ENCODE measurements around the gene NANP. TPM values are rescaled to one million over a fixed set of nuclear protein-coding genes. Genes with fewer than 3 reads are reported as not detected.

The NANP gene
- total and polyA plus RNA-seq, 4 experiments from 2014 or later, result 1.6 to 2.0 (median 1.7) TPM

DNA sequence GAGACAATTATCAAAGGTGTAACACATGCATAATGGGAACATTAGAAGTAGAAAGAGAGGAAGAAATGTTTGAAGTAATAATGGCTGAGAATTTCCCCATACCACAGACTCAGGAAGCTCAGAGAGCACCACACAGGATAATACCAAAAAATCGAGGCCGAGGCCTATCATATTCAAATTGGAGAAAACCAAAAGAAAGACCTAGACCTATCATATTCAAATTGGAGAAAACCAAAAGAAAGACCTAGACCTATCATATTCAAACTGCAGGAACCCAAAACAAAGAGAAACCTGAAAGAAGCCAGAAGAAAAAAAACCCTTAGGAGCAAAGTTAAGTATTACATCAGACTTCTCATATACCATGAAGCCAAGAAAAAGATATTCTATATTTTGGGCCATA lies 56.5 kb downstream of the NANP start:
- ChIA-PET CTCF (ENCODE audit: partially characterized antibody) (no interaction called here), POLR2A (ENCODE audit: partially characterized antibody) (no interaction called here)
- Histone ChIP-seq H3K27ac (ENCODE audit: low read depth, low read length) (no peak overlapping the region), H3K4me3 (ENCODE audit: low read length in 2 of 2) (no peak overlapping the region), H3K4me1 (ENCODE audit: insufficient read depth, low read length) (no peaks in the 10 kb centered on the region), H3K9me3 (ENCODE audit: control insufficient read depth in 1 of 2, low read length in 2 of 2) (no peaks in the 10 kb centered on the region), H3K36me3 (ENCODE audit: insufficient read depth, low read length) (no peaks in the 10 kb centered on the region), H3K27me3 (ENCODE audit: insufficient read depth, low read length) (no peaks in the 10 kb centered on the region)
- no peak for DNase-seq
- peaks cover 0 to 4% (median 1%) of the 10 kb centered on the region in 4 donors for H3K4me1 Mint-ChIP-seq
- H3K27me3 Mint-ChIP-seq, result no peaks in the 10 kb centered on the region
- intact Hi-C loops (cut with micrococcal nuclease), result no loop called here
- no peak overlapping the region for H3K4me3 Mint-ChIP-seq
- no peak overlapping the region for H3K27ac Mint-ChIP-seq
- peaks cover 0 to 2% (median 0%) of the 10 kb centered on the region in 8 donors for H3K9me3 Mint-ChIP-seq
- no peaks in the 10 kb centered on the region for H3K36me3 Mint-ChIP-seq

DNA sequence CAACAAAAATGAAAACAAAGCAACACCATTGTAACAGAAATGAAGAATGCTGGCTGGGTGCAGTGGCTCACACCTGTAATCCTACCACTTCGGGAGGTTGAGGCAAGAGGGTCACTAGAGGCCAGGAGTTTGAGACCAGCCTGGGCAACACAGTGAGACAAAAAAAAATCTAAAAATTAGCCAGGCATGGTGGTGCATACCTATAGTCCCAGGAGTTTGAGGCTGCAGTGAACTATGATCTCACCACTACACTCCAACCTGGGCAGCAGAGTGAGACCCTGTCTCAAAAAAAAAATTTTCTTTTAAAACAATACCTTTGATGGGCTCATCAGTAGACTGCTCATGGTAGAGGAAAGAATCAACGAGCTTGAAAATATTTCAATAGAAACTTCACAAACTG lies 57.0 kb downstream of the NANP start:
- peaks cover 0 to 2% (median 0%) of the 10 kb centered on the region in 8 donors for H3K9me3 Mint-ChIP-seq

GRCh38 chr20:25565578-25566157 lies 58.1 kb downstream of the NANP start:
- intact Hi-C loops (cut with micrococcal nuclease), result no loop called here
- CTCF ChIA-PET (ENCODE audit: partially characterized antibody), result no interaction called here
- H3K27ac Mint-ChIP-seq, result no peak overlapping the region

More for the DNA sequence above, 57.0 kb downstream of the NANP start:
- Histone ChIP-seq H3K4me1 (ENCODE audit: insufficient read depth, low read length) (no peaks in the 10 kb centered on the region), H3K27ac (ENCODE audit: low read depth, low read length) (no peak overlapping the region), H3K4me3 (ENCODE audit: low read length in 2 of 2) (no peak overlapping the region), H3K36me3 (ENCODE audit: insufficient read depth, low read length) (no peaks in the 10 kb centered on the region), H3K9me3 (ENCODE audit: control insufficient read depth in 1 of 2, low read length in 2 of 2) (no peaks in the 10 kb centered on the region), H3K27me3 (ENCODE audit: insufficient read depth, low read length) (no peaks in the 10 kb centered on the region)
- CTCF ChIA-PET (ENCODE audit: partially characterized antibody), result no interaction called here
- no peaks in the 10 kb centered on the region for H3K36me3 Mint-ChIP-seq
- H3K27ac Mint-ChIP-seq, result no peak overlapping the region
- H3K27me3 Mint-ChIP-seq, result no peaks in the 10 kb centered on the region
- peaks cover 0 to 4% (median 1%) of the 10 kb centered on the region in 4 donors for H3K4me1 Mint-ChIP-seq
- POLR2A ChIA-PET (ENCODE audit: partially characterized antibody), result no interaction called here
- DNase-seq, result no peak
- intact Hi-C loops (cut with micrococcal nuclease), result no loop called here
- no peak overlapping the region for H3K4me3 Mint-ChIP-seq

GRCh38 chr20:25563876-25564275 lies 59.9 kb downstream of the NANP start:
- H3K4me3 ChIP-seq (ENCODE audit: low read length in 2 of 2), result no peak overlapping the region
- H3K27ac Mint-ChIP-seq, result peak overlapping the region in 1 of 7 donors; percentile 61
- peaks cover 0 to 4% (median 1%) of the 10 kb centered on the region in 4 donors for H3K4me1 Mint-ChIP-seq
- no peaks in the 10 kb centered on the region for H3K27me3 Mint-ChIP-seq
- H3K4me3 Mint-ChIP-seq, result no peak overlapping the region
- H3K27me3 ChIP-seq (ENCODE audit: insufficient read depth, low read length), result no peaks in the 10 kb centered on the region
- no peaks in the 10 kb centered on the region for H3K9me3 ChIP-seq (ENCODE audit: control insufficient read depth in 1 of 2, low read length in 2 of 2)
- no peaks in the 10 kb centered on the region for H3K4me1 ChIP-seq (ENCODE audit: insufficient read depth, low read length)
- no peaks in the 10 kb centered on the region for H3K36me3 Mint-ChIP-seq
- no peak overlapping the region for H3K27ac ChIP-seq (ENCODE audit: low read depth, low read length)
- ChIA-PET POLR2A (ENCODE audit: partially characterized antibody) (no interaction called here), CTCF (ENCODE audit: partially characterized antibody) (no interaction called here)
- DNase-seq, result no peak
- peaks cover 0 to 2% (median 0%) of the 10 kb centered on the region in 8 donors for H3K9me3 Mint-ChIP-seq
- intact Hi-C loops (cut with micrococcal nuclease), result no loop called here
- no peaks in the 10 kb centered on the region for H3K36me3 ChIP-seq (ENCODE audit: insufficient read depth, low read length)

More at GRCh38 chr20:25565578-25566157, 58.1 kb downstream of the NANP start:
- Mint-ChIP-seq H3K27me3 (no peaks in the 10 kb centered on the region), H3K4me1 (peaks cover 0 to 4% (median 1%) of the 10 kb centered on the region in 4 donors), H3K4me3 (no peak overlapping the region), H3K36me3 (no peaks in the 10 kb centered on the region), H3K9me3 (peaks cover 0 to 2% (median 0%) of the 10 kb centered on the region in 8 donors)
- no peak overlapping the region for H3K4me3 ChIP-seq (ENCODE audit: low read length in 2 of 2)
- no peaks in the 10 kb centered on the region for H3K9me3 ChIP-seq (ENCODE audit: control insufficient read depth in 1 of 2, low read length in 2 of 2)
- POLR2A ChIA-PET (ENCODE audit: partially characterized antibody), result no interaction called here
- no peaks in the 10 kb centered on the region for H3K27me3 ChIP-seq (ENCODE audit: insufficient read depth, low read length)
- no peaks in the 10 kb centered on the region for H3K4me1 ChIP-seq (ENCODE audit: insufficient read depth, low read length)
- H3K36me3 ChIP-seq (ENCODE audit: insufficient read depth, low read length), result no peaks in the 10 kb centered on the region
- H3K27ac ChIP-seq (ENCODE audit: low read depth, low read length), result no peak overlapping the region
- no peak for DNase-seq

- Histone ChIP-seq H3K4me3 (ENCODE audit: low read length in 2 of 2) (no peak overlapping the region), H3K4me1 (ENCODE audit: insufficient read depth, low read length) (no peaks in the 10 kb centered on the region), H3K27me3 (ENCODE audit: insufficient read depth, low read length) (no peaks in the 10 kb centered on the region), H3K36me3 (ENCODE audit: insufficient read depth, low read length) (no peaks in the 10 kb centered on the region), H3K27ac (ENCODE audit: low read depth, low read length) (no peak overlapping the region), H3K9me3 (ENCODE audit: control insufficient read depth in 1 of 2, low read length in 2 of 2) (no peaks in the 10 kb centered on the region)
- POLR2A ChIA-PET (ENCODE audit: partially characterized antibody), result no interaction called here
- CTCF ChIA-PET (ENCODE audit: partially characterized antibody), result no interaction called here
- no peaks in the 10 kb centered on the region for H3K36me3 Mint-ChIP-seq
- no peaks in the 10 kb centered on the region for H3K27me3 Mint-ChIP-seq
- DNase-seq, result no peak
- peak overlapping the region in 1 of 7 donors; percentile 61 for H3K27ac Mint-ChIP-seq
- peaks cover 0 to 4% (median 1%) of the 10 kb centered on the region in 4 donors for H3K4me1 Mint-ChIP-seq
- H3K4me3 Mint-ChIP-seq, result no peak overlapping the region
- peaks cover 0 to 2% (median 0%) of the 10 kb centered on the region in 8 donors for H3K9me3 Mint-ChIP-seq
- intact Hi-C loops (cut with micrococcal nuclease), result no loop called here
Measured at GRCh38 chr20:25563362-25563761, 60.5 kb downstream of the NANP start.

Other genes starting within 250 kb of the NANP start
- 10 to 100 TPM; 30.1 to 30.9 TPM for gene ABHD12, start 233.2 kb downstream of the NANP start, total RNA-seq
- gene ABHD12, start 233.2 kb downstream of the NANP start, polyA plus RNA-seq, result 10 to 100 TPM; 25.9 to 29.1 TPM
- 1 to 10 TPM in 1 of 2 experiments, under 1 TPM in 1; 0.75 to 1.3 TPM for gene GINS1, start 216.3 kb downstream of the NANP start, total RNA-seq
- gene GINS1, start 216.3 kb downstream of the NANP start, polyA plus RNA-seq, result under 1 TPM; 0.62 to 0.99 TPM
- gene NINL, start 38.5 kb downstream of the NANP start, total RNA-seq, result 1 to 10 TPM; 3.4 to 4.0 TPM
- under 1 TPM in 1 of 2 donors, not detected in 1; 0.36 TPM for gene NINL, start 38.5 kb downstream of the NANP start, polyA plus RNA-seq
- gene ZNF337, start 72.8 kb upstream of the NANP start, total RNA-seq, result 10 to 100 TPM; 34.8 to 36.6 TPM
- 10 to 100 TPM in 1 of 2 donors, 1 to 10 TPM in 1; 3.3 to 19.8 TPM for gene ZNF337, start 72.8 kb upstream of the NANP start, polyA plus RNA-seq